A673 (cell line): ENCODE results near the gene LDHD. TPM values are rescaled to one million over a fixed set of nuclear protein-coding genes. Genes with fewer than 3 reads are reported as not detected.

Experiments
- BruUV-seq: library from RNA; stranded (reverse); fragments of 400-500 nt; replicated peaks from 2 replicates; lab custom pipeline; 2021; lab: Mats Ljungman, UMichigan
- CTCF ChIA-PET: fragments of 300-600 bp; sonication (Branson Sonifier 250); formaldehyde crosslinking; loops from one replicate; lab custom pipeline; 2022; ENCODE audit warnings: antibody characterized with exemption; lab: Charles Lee
- POLR2A ChIA-PET: fragments of 300-600 bp; sonication (Branson Sonifier 250); formaldehyde crosslinking; loops from one replicate; lab custom pipeline; 2022; ENCODE audit warnings: antibody characterized with exemption; ENCODE audit not compliant: low non-redundant PET; lab: Charles Lee
- DNase-seq: peaks from one replicate; pipeline ENCODE4 v3.0.0-alpha.2; 2015; ENCODE audit warnings: low spot score
- H3K27ac ChIP-seq: fragments of 200-600 bp; sonication (generic); 2 replicates; pipeline ENCODE4 v1.5.1; 2016; ENCODE audit warnings: mixed run types, low read depth, mild to moderate bottlenecking, mixed read lengths, antibody characterized with exemption, low read length; ENCODE audit not compliant: poor library complexity, severe bottlenecking
- H3K27me3 ChIP-seq: fragments of 200-600 bp; sonication (generic); replicated peaks from 2 replicates; pipeline ENCODE4 v1.6.1; 2017; ENCODE audit warnings: mixed run types, low read depth, mild to moderate bottlenecking, mixed read lengths, antibody characterized with exemption, low read length; ENCODE audit not compliant: insufficient read depth, poor library complexity
- H3K36me3 ChIP-seq: fragments of 200-600 bp; sonication (generic); 2 replicates; pipeline ENCODE4 v1.6.1; 2016; ENCODE audit warnings: mixed run types, mild to moderate bottlenecking, mixed read lengths, antibody characterized with exemption, low read length; ENCODE audit not compliant: insufficient read depth, poor library complexity, severe bottlenecking
- H3K4me1 ChIP-seq: fragments of 200-600 bp; sonication (generic); 2 replicates; pipeline ENCODE4 v1.6.1; 2017; ENCODE audit warnings: mixed run types, mild to moderate bottlenecking, mixed read lengths, antibody characterized with exemption, low read length; ENCODE audit not compliant: insufficient read depth, poor library complexity, severe bottlenecking
- H3K4me3 ChIP-seq: fragments of 200-600 bp; sonication (generic); 2 replicates; pipeline ENCODE4 v1.5.1; 2016; ENCODE audit warnings: low read depth, mixed run types, mild to moderate bottlenecking, mixed read lengths, low read length; ENCODE audit not compliant: poor library complexity, severe bottlenecking
- H3K9me3 ChIP-seq: fragments of 200-600 bp; sonication (generic); 2 replicates; pipeline ENCODE4 v1.6.1; 2016; ENCODE audit warnings: mixed run types, low read depth, mild to moderate bottlenecking, mixed read lengths, antibody characterized with exemption, low read length; ENCODE audit not compliant: poor library complexity, severe bottlenecking
- CTCF ChIP-seq: fragments of 300-800, 200-600 bp; sonication (generic); conservative IDR thresholded peaks from 2 replicates; pipeline ENCODE4 v1.5.1; 2017; ENCODE audit warnings: low read depth, mild to moderate bottlenecking, antibody characterized with exemption, low read length, moderate library complexity, mixed read lengths
- EZH2 ChIP-seq: fragments of 200-600 bp; sonication (generic); IDR thresholded peaks from 2 replicates; pipeline ENCODE4 v1.6.1; 2017; ENCODE audit warnings: borderline replicate concordance, low read depth, mild to moderate bottlenecking, mixed read lengths, antibody characterized with exemption, low read length; ENCODE audit not compliant: poor library complexity, severe bottlenecking
- intact Hi-C: fragments of 100-400 bp; cut with micrococcal nuclease; formaldehyde crosslinking; loops from one replicate; pipeline ENCODE4 v1.10.0; 2022; ENCODE audit not compliant: unreplicated experiment
- total RNA-seq: library from RNA; stranded (reverse); gene quantifications from 2 replicates; pipeline ENCODE4 v1.2.3, GENCODE V29; 2021

Gene LDHD
- total RNA-seq, 1 experiment from 2014 or later = not detected

- Histone ChIP-seq H3K36me3 (no peaks in the 10 kb centered on the region), H3K27ac (no peak overlapping the region), H3K9me3 (no peaks in the 10 kb centered on the region), H3K4me3 (no peak overlapping the region), H3K4me1 (peaks cover 6% of the 10 kb centered on the region), H3K27me3 (no peaks in the 10 kb centered on the region)
- CTCF ChIA-PET = no interaction called here
- DNase-seq = no peak
- intact Hi-C loops = no loop called here
- no TSS peak for BruUV-seq
- no peak for TF ChIP-seq CTCF
- TF ChIP-seq EZH2 = no peak
- POLR2A ChIA-PET = interaction anchor here (0.6 kb wide), 1 partner anchor 304 kb away, joined by 4 read pairs; no protein-coding TSS in a partner anchor
Observed at GRCh38 chr16:75088934-75089333, 27.6 kb downstream of the LDHD start.

- H3K27me3 ChIP-seq = no peaks in the 10 kb centered on the region
- CTCF ChIA-PET = no interaction called here
- no peaks in the 10 kb centered on the region for H3K9me3 ChIP-seq
- no peak overlapping the region for H3K27ac ChIP-seq
- BruUV-seq = no TSS peak
- POLR2A ChIA-PET = no interaction called here
- H3K4me3 ChIP-seq = no peak overlapping the region
- H3K4me1 ChIP-seq = peaks cover 6% of the 10 kb centered on the region
- intact Hi-C loops = no loop called here
- TF ChIP-seq CTCF (no peak), EZH2 (no peak)
- DNase-seq = no peak
- H3K36me3 ChIP-seq = no peaks in the 10 kb centered on the region
Observed at GRCh38 chr16:75088216-75088615, 28.4 kb downstream of the LDHD start.

- H3K27ac ChIP-seq = no peak overlapping the region
- CTCF ChIA-PET = no interaction called here
- H3K36me3 ChIP-seq = no peaks in the 10 kb centered on the region
- no peaks in the 10 kb centered on the region for H3K9me3 ChIP-seq
- DNase-seq = no peak
- no peak for TF ChIP-seq CTCF
- no peak for TF ChIP-seq EZH2
- POLR2A ChIA-PET = no interaction called here
- H3K27me3 ChIP-seq = no peaks in the 10 kb centered on the region
- BruUV-seq = no TSS peak
- intact Hi-C loops = no loop called here
- H3K4me3 ChIP-seq = no peak overlapping the region
- peaks cover 6% of the 10 kb centered on the region for H3K4me1 ChIP-seq
Observed at GRCh38 chr16:75087375-75087979, 29.1 kb downstream of the LDHD start.
